Measurements from ENCODE around the gene ME2. TPM values are rescaled to one million over a fixed set of nuclear protein-coding genes. Genes with fewer than 3 reads are reported as not detected.

Gene ME2
- total and polyA plus RNA-seq, 8 donors = 16.6 to 100 (median 58.5) TPM

- peaks cover 0 to 21% (median 3%) of the 10 kb centered on the region in 4 donors for H3K4me1 ChIP-seq
Measured at GRCh38 chr18:50870138-50870845, 8.6 kb upstream of the ME2 start.

GRCh38 chr18:50871846-50872245 is 7.1 kb upstream of the ME2 start:
- no peak overlapping the region for H3K27ac ChIP-seq
- H3K4me1 ChIP-seq = peaks cover 0 to 21% (median 3%) of the 10 kb centered on the region in 4 donors
- WGBS, 5 donors = 83 to 95% (median 86%) methylated on average over 3 of the region's 3 CpGs
- H3K36me3 ChIP-seq = no peaks in the 10 kb centered on the region
- TF ChIP-seq POLR2A (IDR thresholded peaks at IDR 0.05) (no peak), EP300 (IDR thresholded peaks at IDR 0.05) (no peak), POLR2AphosphoS5 (IDR thresholded peaks at IDR 0.05) (no peak)
- TF ChIP-seq, protein P1, sequence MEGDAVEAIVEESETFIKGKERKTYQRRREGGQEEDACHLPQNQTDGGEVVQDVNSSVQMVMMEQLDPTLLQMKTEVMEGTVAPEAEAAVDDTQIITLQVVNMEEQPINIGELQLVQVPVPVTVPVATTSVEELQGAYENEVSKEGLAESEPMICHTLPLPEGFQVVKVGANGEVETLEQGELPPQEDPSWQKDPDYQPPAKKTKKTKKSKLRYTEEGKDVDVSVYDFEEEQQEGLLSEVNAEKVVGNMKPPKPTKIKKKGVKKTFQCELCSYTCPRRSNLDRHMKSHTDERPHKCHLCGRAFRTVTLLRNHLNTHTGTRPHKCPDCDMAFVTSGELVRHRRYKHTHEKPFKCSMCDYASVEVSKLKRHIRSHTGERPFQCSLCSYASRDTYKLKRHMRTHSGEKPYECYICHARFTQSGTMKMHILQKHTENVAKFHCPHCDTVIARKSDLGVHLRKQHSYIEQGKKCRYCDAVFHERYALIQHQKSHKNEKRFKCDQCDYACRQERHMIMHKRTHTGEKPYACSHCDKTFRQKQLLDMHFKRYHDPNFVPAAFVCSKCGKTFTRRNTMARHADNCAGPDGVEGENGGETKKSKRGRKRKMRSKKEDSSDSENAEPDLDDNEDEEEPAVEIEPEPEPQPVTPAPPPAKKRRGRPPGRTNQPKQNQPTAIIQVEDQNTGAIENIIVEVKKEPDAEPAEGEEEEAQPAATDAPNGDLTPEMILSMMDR (IDR thresholded peaks at IDR 0.05) = no peak
- no peak overlapping the region for H3K4me3 ChIP-seq
- H3K27me3 ChIP-seq = no peaks in the 10 kb centered on the region
- intact Hi-C loops (cut with DNase I; ENCODE audit: low total_unique reads) = no loop called here
- H3K9me3 ChIP-seq = no peaks in the 10 kb centered on the region
- no peak for DNase-seq

More at GRCh38 chr18:50870138-50870845, 8.6 kb upstream of the ME2 start:
- Histone ChIP-seq H3K4me3 (no peak overlapping the region), H3K36me3 (no peaks in the 10 kb centered on the region), H3K27ac (peak overlapping the region in 1 of 5 donors; percentile 6), H3K9me3 (no peaks in the 10 kb centered on the region), H3K27me3 (no peaks in the 10 kb centered on the region)
- no peak for DNase-seq
- no peak for TF ChIP-seq EP300 (IDR thresholded peaks at IDR 0.05)
- TF ChIP-seq POLR2AphosphoS5 (IDR thresholded peaks at IDR 0.05) = no peak
- no peak for TF ChIP-seq POLR2A (IDR thresholded peaks at IDR 0.05)
- TF ChIP-seq, protein P1 (IDR thresholded peaks at IDR 0.05) = no peak
- 71 to 88% (median 84%) methylated on average over 7 of the region's 7 CpGs for WGBS, 5 donors
- intact Hi-C loops (cut with DNase I; ENCODE audit: low total_unique reads) = no loop called here

GRCh38 chr18:50875966-50876536 is 2.9 kb upstream of the ME2 start:
- intact Hi-C loops (cut with DNase I; ENCODE audit: low total_unique reads) = no loop called here
- no peaks in the 10 kb centered on the region for H3K27me3 ChIP-seq
- peaks cover 7 to 27% (median 17%) of the 10 kb centered on the region in 4 donors for H3K4me1 ChIP-seq
- DNase-seq = no peak
- H3K36me3 ChIP-seq = no peaks in the 10 kb centered on the region
- TF ChIP-seq, protein P1 (IDR thresholded peaks at IDR 0.05) = no peak
- TF ChIP-seq POLR2A (IDR thresholded peaks at IDR 0.05) (no peak), EP300 (IDR thresholded peaks at IDR 0.05) (no peak), POLR2AphosphoS5 (IDR thresholded peaks at IDR 0.05) (no peak)
- WGBS, 5 donors = 85 to 94% (median 89%) methylated on average over 3 of the region's 3 CpGs
- no peak overlapping the region for H3K4me3 ChIP-seq
- H3K27ac ChIP-seq = no peak overlapping the region
- H3K9me3 ChIP-seq = no peaks in the 10 kb centered on the region

DNA sequence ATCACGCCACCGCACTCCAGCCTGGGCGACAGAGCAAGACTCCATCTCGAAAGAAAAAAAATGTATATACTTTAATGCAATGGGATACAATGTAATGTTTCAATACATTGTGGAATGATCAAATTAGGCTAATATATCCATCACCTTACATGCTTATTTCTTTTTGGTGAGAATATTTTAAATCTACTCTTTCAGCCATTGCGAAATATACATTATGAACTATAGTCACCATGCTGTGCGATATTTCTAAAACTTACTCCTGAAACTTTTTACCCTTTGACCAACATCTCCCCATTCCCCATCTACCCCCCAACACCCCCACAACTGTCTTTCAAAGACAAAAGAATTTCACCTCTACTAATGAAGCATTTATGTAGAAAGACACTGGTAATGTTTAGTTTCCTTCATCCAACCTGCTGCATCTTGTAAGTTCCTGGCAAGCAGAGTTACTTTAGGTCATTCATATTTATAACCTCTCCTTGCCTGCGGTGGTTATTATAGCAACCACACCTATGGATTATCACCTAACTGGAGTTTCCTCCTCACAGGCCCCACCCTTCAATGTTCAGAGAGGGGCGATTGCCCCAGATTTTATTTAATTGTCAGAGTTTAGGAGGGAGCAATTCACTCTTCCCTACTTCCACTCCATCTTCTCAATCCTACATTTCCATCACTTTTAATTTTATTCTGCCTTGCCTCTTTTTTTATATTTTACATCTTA is 1.2 kb upstream of the ME2 start:
- Histone ChIP-seq H3K27ac (peak overlapping the region in 4 of 5 donors; percentile 94 to 98 (median 96)), H3K4me3 (peak overlapping the region; percentile 68 to 96 (median 83)), H3K4me1 (peaks cover 7 to 32% (median 18%) of the 10 kb centered on the region in 4 donors), H3K36me3 (no peaks in the 10 kb centered on the region), H3K27me3 (no peaks in the 10 kb centered on the region), H3K9me3 (no peaks in the 10 kb centered on the region)
- peak in 1 of 2 donors; percentile 44 for DNase-seq
- intact Hi-C loops (cut with DNase I; ENCODE audit: low total_unique reads) = no loop called here
- 76 to 77% (median 76%) methylated on average over 8 of the region's 8 CpGs for WGBS, 5 donors
- TF ChIP-seq, protein P1 (IDR thresholded peaks at IDR 0.05) = no peak
- TF ChIP-seq POLR2A (IDR thresholded peaks at IDR 0.05) = no peak
- no peak for TF ChIP-seq EP300 (IDR thresholded peaks at IDR 0.05)
- no peak for TF ChIP-seq POLR2AphosphoS5 (IDR thresholded peaks at IDR 0.05)

All from stomach (tissue), 9 donors.